Measurements from ENCODE around the gene RTN4RL1.
A peak's percentile ranks its signal among the peaks of the same experiment; 100 is the strongest.

The RTN4RL1 gene

GRCh38 chr17:2025220-2025621 is at the start of gene RTN4RL1:
TSS of gene RTN4RL1 (minus strand) at chr17:2025334. CDS start at chr17:2024865, 469 bp downstream.
- peak; percentile 74 for DNase-seq

- DNase-seq: no peak
These were observed 49.8 kb upstream of the RTN4RL1 start for GRCh38 chr17:2074919-2075318.

GRCh38 chr17:2071455-2072281 is 46.5 kb upstream of the RTN4RL1 start:
- DNase-seq: peak; percentile 51

GRCh38 chr17:2071024-2071385 is 45.9 kb upstream of the RTN4RL1 start:
- no peak for DNase-seq

- no peak for DNase-seq
These were observed 45.3 kb upstream of the RTN4RL1 start for GRCh38 chr17:2070241-2071023.

- no peak for DNase-seq
These were observed 43.5 kb upstream of the RTN4RL1 start for GRCh38 chr17:2068519-2069051.

GRCh38 chr17:2068031-2068518 is 42.9 kb upstream of the RTN4RL1 start:
- peak; percentile 58 for DNase-seq

GRCh38 chr17:2067608-2068024 is 42.5 kb upstream of the RTN4RL1 start:
- peak; percentile 47 for DNase-seq

- no peak for DNase-seq
These were observed 42.0 kb upstream of the RTN4RL1 start for GRCh38 chr17:2067048-2067561.

GRCh38 chr17:2065949-2066400 is 40.8 kb upstream of the RTN4RL1 start:
- peak; percentile 49 for DNase-seq

- DNase-seq: peak; percentile 69
These were observed 40.0 kb upstream of the RTN4RL1 start for GRCh38 chr17:2064980-2065785.

- peak; percentile 46 for DNase-seq
These were observed 39.4 kb upstream of the RTN4RL1 start for GRCh38 chr17:2064520-2064971.

- DNase-seq: no peak
These were observed 39.0 kb upstream of the RTN4RL1 start for GRCh38 chr17:2064147-2064489.

GRCh38 chr17:2063261-2064146 is 38.4 kb upstream of the RTN4RL1 start:
- DNase-seq: peak; percentile 57

- peak; percentile 69 for DNase-seq
These were observed 37.5 kb upstream of the RTN4RL1 start for GRCh38 chr17:2062571-2063183.

GRCh38 chr17:2061441-2061958 is 36.4 kb upstream of the RTN4RL1 start:
- DNase-seq: peak; percentile 52

- DNase-seq: peak; percentile 53
These were observed 35.7 kb upstream of the RTN4RL1 start for GRCh38 chr17:2060681-2061440.

GRCh38 chr17:2060385-2060658 is 35.2 kb upstream of the RTN4RL1 start:
- DNase-seq: no peak

GRCh38 chr17:2059547-2060384 is 34.6 kb upstream of the RTN4RL1 start:
- no peak for DNase-seq

Data from right forelimb (tissue), 1 donor.